Stimulated activated naive CD8-positive, alpha-beta T cell treated with anti-CD3 and anti-CD28 coated beads, Interleukin-15, amount 100 ng/mL, for 72 hours (primary cell): ENCODE results near the gene OTUD1.

ENCODE experiments used
- ATAC-seq: fragments of 150-1000 bp; cut with Tn5 transposase; 2 replicates; pipeline ENCODE4 v1.10.0; 2021; ENCODE audit warnings: mild to moderate bottlenecking, moderate library complexity
- DNase-seq, 2 donors: peaks; one replicate each; pipeline ENCODE4 v3.0.0; 2021 to 2022
- H3K27ac Mint-ChIP-seq, 2 donors: one replicate each; pipeline ENCODE4 v1.8.0; 2022; ENCODE audit warnings: mild to moderate bottlenecking in 2 of 2, mixed read lengths in 2 of 2, moderate library complexity in 2 of 2
- H3K27me3 Mint-ChIP-seq: one replicate; pipeline ENCODE4 v1.8.0; 2022; ENCODE audit warnings: mixed read lengths
- H3K4me1 Mint-ChIP-seq: one replicate; pipeline ENCODE4 v1.8.0; 2022; ENCODE audit warnings: mild to moderate bottlenecking, mixed read lengths
- H3K4me3 Mint-ChIP-seq, 2 donors: one replicate each; pipeline ENCODE4 v1.8.0; 2022; ENCODE audit warnings: mild to moderate bottlenecking in 2 of 2, mixed read lengths in 2 of 2, moderate library complexity in 1 of 2
- H3K9me3 Mint-ChIP-seq, 2 donors: one replicate each; pipeline ENCODE4 v1.8.0; 2022; ENCODE audit warnings: mixed read lengths in 2 of 2

OTUD1 gene

DNA sequence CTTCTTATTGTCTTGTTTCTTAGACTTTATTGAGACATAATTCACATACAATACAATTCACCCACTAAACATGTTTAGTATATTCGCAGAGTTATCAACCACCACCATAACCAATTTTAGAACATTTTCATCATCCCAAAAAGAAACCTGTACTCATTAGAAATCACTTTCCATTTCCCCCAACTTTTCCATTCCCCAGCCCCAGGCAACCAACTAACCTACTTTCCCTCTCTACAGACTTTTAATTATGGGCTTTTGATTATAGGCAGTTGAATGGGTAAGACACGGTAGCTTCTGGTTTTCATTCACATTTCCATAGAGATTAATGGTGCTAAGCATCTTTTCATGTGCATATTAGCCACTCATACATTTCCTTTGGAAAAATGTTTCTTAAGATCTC, 24.2 kb upstream of the OTUD1 start:
- Mint-ChIP-seq H3K4me3 (no peak overlapping the region), H3K27ac (peak overlapping the region in 1 of 2 donors; percentile 0), H3K4me1 (peaks cover 34% of the 10 kb centered on the region), H3K27me3 (no peaks in the 10 kb centered on the region), H3K9me3 (peaks cover 0 to 4% of the 10 kb centered on the region in 2 donors)
- DNase-seq: no peak
- no peak for ATAC-seq

DNA sequence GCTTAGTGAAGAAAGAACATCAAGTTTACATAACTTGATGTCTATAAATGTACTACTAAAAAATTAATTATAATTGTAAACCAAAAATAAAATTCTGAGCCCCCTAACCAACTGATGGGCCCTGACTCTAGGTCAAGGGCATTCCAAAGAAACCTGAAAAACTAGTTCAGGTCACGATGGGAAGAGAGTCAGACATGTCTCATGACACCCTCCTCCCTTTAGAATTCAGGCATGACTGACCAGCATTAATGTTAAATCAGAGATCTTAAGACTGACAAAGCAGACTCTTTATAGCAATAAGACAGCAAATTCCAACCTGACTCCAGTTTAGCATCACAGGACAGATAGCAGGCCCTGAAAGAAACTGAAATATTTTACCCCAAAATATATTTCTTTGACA, 21.6 kb upstream of the OTUD1 start:
- H3K4me1 Mint-ChIP-seq: peaks cover 30% of the 10 kb centered on the region
- H3K9me3 Mint-ChIP-seq: peaks cover 0 to 4% of the 10 kb centered on the region in 2 donors
- no peaks in the 10 kb centered on the region for H3K27me3 Mint-ChIP-seq
- ATAC-seq: no peak
- DNase-seq: no peak
- no peak overlapping the region for H3K4me3 Mint-ChIP-seq
- no peak overlapping the region for H3K27ac Mint-ChIP-seq

DNA sequence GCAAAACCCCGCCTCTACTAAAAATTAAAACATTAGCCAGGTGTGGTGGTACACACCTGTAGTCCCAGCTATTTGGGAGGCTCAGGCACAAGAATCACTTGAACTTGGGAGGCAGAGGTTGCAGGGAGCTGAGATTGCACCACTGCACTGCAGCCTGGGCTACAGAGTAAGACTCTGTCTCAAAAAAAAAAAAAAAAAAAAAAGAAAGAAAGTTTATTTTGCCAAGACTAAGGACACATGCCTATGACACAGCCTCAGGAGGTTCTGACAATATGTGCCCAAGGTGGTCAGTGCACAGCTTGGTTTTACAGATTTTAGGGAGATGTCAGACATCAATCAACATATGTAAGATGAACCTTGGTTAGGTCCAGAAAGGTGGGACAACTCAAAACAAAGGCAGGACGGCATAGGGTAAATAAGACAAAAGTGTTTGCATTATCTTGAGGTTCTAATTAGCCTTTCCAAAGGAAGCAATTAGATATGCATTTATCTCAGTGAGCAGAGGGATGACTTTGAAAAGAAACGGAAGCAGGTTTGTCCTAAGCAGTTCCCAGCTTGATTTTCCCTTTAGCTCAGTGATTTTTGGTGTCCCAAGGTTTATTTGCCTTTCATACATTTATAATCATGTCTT, 20.7 kb upstream of the OTUD1 start:
- Mint-ChIP-seq H3K4me3 (no peak overlapping the region), H3K4me1 (peaks cover 21% of the 10 kb centered on the region), H3K27ac (no peak overlapping the region), H3K9me3 (peaks cover 0 to 4% of the 10 kb centered on the region in 2 donors), H3K27me3 (no peaks in the 10 kb centered on the region)
- ATAC-seq (no peak), DNase-seq (no peak)

DNA sequence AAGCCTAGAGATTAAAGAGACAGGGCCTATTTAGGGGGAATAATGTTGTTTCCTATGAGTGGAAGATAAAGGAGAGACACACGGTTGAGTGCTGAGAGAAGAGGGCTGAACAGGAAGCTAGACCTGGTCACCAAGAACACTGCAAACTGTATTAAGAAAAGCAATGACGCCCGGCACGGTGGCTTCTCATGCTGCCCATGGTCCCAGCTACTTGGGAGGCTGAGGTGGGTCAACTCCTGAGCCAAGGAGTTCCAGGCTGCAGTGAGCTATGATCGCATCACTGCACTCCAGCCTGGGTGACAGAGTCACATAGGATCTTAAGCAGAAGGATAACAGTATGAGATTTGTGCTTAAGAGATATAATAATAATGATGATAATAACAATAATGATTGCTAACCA, 19.7 kb upstream of the OTUD1 start:
- peaks cover 10% of the 10 kb centered on the region for H3K4me1 Mint-ChIP-seq
- no peaks in the 10 kb centered on the region for H3K27me3 Mint-ChIP-seq
- no peaks in the 10 kb centered on the region for H3K9me3 Mint-ChIP-seq
- ATAC-seq (no peak), DNase-seq (no peak)
- no peak overlapping the region for H3K27ac Mint-ChIP-seq
- H3K4me3 Mint-ChIP-seq: no peak overlapping the region

DNA sequence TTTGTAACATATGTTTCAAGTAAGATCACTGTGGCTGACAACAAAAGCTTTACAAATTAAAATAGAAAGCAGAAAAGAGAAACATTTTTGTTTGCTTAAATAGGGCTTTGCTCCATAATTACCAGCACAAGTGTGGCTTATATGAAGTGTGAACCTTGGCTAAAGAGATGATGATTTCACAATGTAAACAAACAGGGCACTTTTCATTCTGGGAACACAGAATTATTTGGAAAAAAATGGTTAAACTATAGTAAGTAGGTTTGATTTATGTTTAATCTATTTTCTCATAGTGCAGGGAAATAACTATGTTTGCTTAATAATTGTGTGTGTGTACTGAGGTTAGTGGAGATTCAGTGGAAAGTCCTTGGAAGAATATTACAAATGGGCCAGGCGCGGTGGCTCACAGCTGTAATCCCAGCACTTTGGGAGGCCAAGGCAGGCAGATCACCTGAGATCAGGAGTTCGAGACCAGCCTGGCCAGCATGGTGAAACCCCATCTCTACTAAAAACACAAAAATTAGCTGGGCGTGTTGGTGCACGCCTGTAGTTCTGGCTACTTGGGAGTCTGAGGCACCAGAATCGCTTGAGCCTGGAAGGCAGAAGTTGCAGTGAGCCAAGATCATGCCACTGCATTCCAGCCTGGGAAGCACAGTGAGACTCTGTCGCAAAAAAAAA, 19.1 kb upstream of the OTUD1 start:
- H3K27ac Mint-ChIP-seq: no peak overlapping the region
- peaks cover 0 to 2% of the 10 kb centered on the region in 2 donors for H3K9me3 Mint-ChIP-seq
- H3K4me1 Mint-ChIP-seq: peaks cover 4% of the 10 kb centered on the region
- H3K27me3 Mint-ChIP-seq: no peaks in the 10 kb centered on the region
- DNase-seq (no peak), ATAC-seq (no peak)
- no peak overlapping the region for H3K4me3 Mint-ChIP-seq

DNA sequence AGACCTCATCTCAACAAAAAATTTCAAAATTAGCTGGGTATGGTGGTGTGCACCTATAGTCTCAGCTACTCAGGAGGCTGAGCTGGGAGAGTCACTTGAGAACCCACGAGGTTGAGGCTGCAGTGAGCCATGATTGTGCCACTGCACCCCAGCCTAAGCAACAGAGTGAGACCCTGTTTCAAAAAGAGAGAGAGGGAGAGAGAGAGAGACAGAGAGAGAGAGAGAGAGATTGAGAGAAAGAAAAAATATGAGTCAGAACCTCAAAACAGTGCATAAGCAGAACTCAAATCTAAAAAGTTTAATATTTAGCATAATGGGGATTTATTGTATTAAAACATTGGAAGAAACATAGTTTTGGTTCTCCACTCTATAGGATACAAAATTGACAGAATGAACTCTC, 17.5 kb upstream of the OTUD1 start:
- H3K4me3 Mint-ChIP-seq: no peak overlapping the region
- DNase-seq (no peak), ATAC-seq (no peak)
- peaks cover 0 to 9% of the 10 kb centered on the region in 2 donors for H3K9me3 Mint-ChIP-seq
- H3K27me3 Mint-ChIP-seq: no peaks in the 10 kb centered on the region
- no peaks in the 10 kb centered on the region for H3K4me1 Mint-ChIP-seq
- H3K27ac Mint-ChIP-seq: no peak overlapping the region

DNA sequence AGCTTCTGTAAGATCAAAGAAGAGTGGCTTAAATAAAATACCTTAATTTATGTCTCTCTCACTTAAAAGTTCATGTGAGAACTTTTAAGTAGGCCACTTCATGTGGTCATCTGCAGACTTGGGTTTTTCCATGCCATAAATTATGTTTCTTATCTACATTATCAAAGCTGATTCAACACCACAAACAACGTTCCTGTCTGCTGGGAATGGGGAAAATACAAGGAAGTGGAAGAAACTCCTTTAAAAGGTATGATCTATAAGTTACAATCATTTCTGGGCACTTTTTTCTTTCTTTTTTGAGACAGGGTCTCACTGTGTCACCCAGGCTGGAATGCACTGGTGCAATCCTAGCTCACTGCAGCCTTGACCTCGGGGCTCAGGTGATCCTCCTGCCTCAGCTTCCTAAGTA, 16.9 kb upstream of the OTUD1 start:
- H3K4me1 Mint-ChIP-seq: no peaks in the 10 kb centered on the region
- no peak for ATAC-seq

DNA sequence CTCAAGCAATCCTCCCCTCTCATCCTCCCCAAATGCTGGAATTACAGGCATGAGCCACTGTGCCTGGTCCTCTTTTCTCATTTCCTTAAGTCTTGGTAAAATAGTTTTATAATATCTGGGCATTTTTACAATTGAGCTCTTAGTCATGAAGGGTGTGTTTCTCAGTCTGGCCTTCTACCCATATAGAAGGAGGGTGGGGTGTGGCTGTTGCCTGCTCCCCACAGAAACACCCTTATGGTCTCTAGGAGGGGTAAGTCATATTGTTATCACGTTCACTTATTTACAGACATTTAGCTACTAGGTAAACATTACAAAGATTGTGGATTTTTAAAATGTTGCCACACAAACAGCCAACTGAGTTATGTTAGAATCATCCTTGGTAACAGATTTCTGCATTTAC, 6.7 kb upstream of the OTUD1 start:
- DNase-seq: no peak
- ATAC-seq: no peak
- no peaks in the 10 kb centered on the region for H3K9me3 Mint-ChIP-seq
- H3K4me1 Mint-ChIP-seq: no peaks in the 10 kb centered on the region
- no peak overlapping the region for H3K27ac Mint-ChIP-seq
- no peak overlapping the region for H3K4me3 Mint-ChIP-seq
- no peaks in the 10 kb centered on the region for H3K27me3 Mint-ChIP-seq

More for the DNA sequence above, 16.9 kb upstream of the OTUD1 start:
- H3K27ac Mint-ChIP-seq: no peak overlapping the region
- DNase-seq: no peak
- H3K4me3 Mint-ChIP-seq: no peak overlapping the region
- peaks cover 0 to 9% of the 10 kb centered on the region in 2 donors for H3K9me3 Mint-ChIP-seq
- no peaks in the 10 kb centered on the region for H3K27me3 Mint-ChIP-seq

DNA sequence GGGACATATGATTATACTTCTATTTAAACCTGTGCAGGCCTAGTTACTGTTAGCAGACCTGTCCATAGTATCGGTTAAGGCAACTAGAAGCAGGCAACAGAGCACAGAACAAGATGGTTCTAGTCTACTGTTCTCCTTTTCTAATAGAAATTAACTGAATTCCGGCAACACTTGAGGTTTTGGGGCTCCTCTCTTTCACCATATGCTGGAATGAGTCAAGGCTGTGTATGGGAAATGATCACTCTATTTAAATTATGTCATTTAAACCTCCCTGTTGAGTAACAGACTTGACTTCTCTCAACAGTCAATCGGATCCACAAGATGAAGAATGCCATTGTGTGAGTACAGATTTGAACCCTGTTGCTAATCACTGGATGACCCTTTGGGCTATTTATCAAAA, 6.2 kb upstream of the OTUD1 start:
- peaks cover under 1% of the 10 kb centered on the region for H3K4me1 Mint-ChIP-seq
- H3K27me3 Mint-ChIP-seq: no peaks in the 10 kb centered on the region
- H3K4me3 Mint-ChIP-seq: no peak overlapping the region
- H3K27ac Mint-ChIP-seq: no peak overlapping the region
- H3K9me3 Mint-ChIP-seq: no peaks in the 10 kb centered on the region
- DNase-seq: no peak
- no peak for ATAC-seq

DNA sequence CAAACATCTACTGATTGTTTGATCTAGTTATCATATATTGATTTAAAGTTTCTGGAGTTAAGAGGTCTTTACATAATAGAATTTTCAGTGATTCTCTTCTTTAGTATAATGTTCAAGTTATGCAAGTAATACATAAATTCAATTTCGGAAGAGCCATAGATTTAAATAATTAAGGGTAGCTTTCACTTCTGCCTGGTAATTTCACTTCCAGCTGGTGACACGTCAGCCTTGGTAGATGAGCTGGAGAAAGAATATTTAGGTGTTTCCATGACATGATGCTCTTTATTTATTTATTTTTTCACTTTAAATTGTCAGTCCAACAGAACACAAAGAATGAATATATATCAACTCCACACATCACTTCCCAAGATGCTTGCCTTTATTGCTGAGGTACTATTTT, 5.2 kb upstream of the OTUD1 start:
- no peaks in the 10 kb centered on the region for H3K9me3 Mint-ChIP-seq
- H3K4me1 Mint-ChIP-seq: peaks cover 10% of the 10 kb centered on the region
- H3K4me3 Mint-ChIP-seq: no peak overlapping the region
- no peak overlapping the region for H3K27ac Mint-ChIP-seq
- DNase-seq (no peak), ATAC-seq (no peak)
- no peaks in the 10 kb centered on the region for H3K27me3 Mint-ChIP-seq

DNA sequence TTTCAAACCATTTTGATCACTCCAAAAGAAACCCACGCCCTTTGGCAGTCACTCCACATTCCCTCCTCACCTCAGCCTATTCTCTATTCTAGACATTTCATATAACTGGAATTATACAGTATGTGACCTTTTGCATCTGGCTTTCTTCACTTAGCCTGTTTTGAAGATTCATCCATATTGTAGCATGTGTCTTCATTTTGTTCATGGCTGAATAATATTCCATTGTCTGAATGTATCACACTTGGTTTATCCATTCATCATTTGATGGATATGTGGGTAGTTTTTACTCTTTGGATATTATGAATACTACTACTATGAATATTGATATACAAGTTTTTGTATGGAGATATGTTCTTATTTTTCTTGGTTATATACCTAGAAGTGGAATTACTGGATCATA, 3.5 kb upstream of the OTUD1 start:
- Mint-ChIP-seq H3K4me3 (no peak overlapping the region), H3K27me3 (no peaks in the 10 kb centered on the region), H3K9me3 (no peaks in the 10 kb centered on the region), H3K27ac (no peak overlapping the region), H3K4me1 (peaks cover 10% of the 10 kb centered on the region)
- DNase-seq (no peak), ATAC-seq (no peak)

DNA sequence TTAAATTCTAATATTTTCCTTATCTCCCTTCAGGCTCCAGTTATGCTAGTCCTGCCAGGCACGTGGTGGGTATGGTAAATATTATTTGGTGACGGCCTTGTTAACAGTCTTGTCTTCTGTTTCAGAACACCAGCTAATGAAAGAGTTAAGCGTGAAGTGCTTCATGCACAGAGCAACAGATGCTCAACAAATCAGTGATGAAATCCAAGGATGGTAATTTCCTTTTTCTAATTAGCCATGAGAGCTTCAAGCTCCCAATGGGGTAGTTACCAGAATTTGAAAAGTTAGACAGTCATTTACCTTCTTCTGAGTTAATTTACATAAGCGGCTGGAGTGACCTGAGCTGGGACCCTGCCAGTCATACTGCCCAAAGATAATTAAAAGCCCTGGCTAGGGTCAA, 1.9 kb upstream of the OTUD1 start:
- Mint-ChIP-seq H3K27me3 (no peaks in the 10 kb centered on the region), H3K9me3 (no peaks in the 10 kb centered on the region), H3K27ac (no peak overlapping the region), H3K4me3 (no peak overlapping the region), H3K4me1 (peaks cover 18% of the 10 kb centered on the region)
- no peak for ATAC-seq
- DNase-seq: no peak

DNA sequence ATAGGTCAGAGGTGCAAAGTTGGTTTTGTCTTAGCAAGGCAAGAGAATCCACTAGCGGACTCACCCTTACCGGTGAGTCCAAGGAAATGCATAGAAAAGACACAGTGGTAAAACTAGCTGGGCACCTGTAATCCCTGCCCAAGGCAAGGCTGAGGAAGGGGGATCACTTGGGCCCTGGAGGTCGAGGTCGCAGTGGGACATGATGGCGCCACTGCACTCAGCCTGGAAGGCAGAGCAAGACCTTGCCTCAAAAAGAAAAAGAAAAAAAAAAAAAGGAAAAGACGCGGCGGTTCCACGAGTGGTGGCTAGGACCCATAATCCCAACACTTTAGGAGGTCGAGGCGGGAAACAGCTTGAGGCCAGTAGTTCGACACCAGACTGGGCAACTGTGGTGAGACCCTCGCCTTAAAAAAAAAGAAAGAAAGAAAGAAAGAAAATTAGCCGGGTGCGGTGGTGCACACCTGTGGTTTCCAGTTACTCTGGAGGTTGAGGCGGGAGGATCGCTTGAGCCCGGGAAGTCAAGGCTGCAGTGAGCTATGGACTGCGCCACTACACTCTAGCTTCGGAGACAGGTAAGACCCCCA, 820 bp upstream of the OTUD1 start:
- DNase-seq (no peak), ATAC-seq (no peak)
- H3K4me3 Mint-ChIP-seq: peak overlapping the region; percentile 81 to 84
- H3K4me1 Mint-ChIP-seq: peaks cover 29% of the 10 kb centered on the region
- no peaks in the 10 kb centered on the region for H3K27me3 Mint-ChIP-seq
- no peaks in the 10 kb centered on the region for H3K9me3 Mint-ChIP-seq
- peak overlapping the region; percentile 77 to 94 for H3K27ac Mint-ChIP-seq

DNA sequence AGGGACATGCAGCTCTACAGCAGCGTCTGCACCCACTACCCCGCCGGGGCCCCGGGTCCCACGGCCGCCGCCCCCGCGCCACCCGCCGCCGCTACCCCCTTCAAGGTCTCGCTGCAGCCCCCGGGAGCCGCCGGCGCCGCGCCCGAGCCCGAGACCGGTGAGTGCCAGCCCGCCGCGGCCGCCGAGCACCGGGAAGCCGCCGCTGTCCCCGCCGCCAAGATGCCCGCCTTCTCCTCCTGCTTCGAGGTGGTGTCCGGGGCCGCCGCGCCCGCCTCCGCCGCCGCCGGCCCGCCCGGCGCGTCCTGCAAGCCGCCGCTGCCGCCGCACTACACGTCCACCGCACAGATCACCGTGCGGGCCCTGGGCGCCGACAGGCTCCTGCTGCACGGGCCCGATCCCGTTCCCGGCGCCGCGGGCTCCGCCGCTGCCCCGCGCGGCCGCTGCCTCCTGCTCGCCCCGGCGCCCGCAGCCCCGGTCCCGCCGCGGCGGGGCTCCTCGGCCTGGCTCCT, 631 bp downstream of the OTUD1 start:
- H3K4me1 Mint-ChIP-seq: peaks cover 35% of the 10 kb centered on the region
- ATAC-seq: peak; percentile 9
- no peaks in the 10 kb centered on the region for H3K9me3 Mint-ChIP-seq
- no peak for DNase-seq
- H3K27me3 Mint-ChIP-seq: no peaks in the 10 kb centered on the region
- H3K27ac Mint-ChIP-seq: no peak overlapping the region
- peak overlapping the region; percentile 87 to 92 for H3K4me3 Mint-ChIP-seq

DNA sequence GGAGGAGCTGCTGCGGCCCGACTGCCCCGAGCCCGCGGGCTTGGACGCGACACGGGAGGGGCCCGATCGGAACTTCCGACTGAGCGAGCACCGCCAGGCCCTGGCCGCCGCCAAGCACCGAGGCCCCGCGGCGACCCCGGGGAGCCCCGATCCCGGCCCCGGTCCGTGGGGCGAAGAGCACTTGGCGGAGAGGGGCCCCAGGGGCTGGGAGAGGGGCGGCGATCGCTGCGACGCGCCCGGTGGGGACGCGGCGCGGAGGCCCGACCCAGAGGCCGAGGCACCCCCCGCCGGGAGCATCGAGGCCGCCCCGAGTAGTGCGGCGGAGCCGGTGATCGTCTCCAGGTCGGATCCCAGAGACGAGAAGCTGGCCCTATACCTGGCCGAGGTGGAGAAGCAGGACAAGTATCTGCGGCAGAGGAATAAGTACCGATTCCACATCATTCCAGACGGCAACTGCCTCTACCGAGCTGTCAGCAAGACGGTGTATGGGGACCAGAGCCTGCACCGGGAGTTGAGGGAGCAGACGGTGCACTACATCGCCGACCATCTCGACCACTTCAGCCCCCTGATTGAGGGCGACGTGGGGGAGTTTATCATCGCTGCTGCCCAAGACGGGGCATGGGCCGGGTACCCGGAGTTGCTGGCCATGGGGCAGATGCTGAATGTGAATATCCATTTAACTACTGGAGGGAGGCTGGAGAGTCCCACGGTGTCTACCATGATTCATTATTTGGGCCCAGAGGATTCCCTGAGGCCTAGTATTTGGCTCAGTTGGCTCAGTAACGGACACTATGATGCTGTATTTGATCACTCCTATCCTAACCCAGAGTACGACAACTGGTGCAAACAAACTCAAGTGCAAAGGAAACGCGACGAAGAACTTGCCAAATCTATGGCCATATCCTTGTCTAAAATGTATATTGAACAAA, 1.4 kb downstream of the OTUD1 start:
- Mint-ChIP-seq H3K4me3 (peak overlapping the region; percentile 87 to 92), H3K4me1 (peaks cover 41% of the 10 kb centered on the region), H3K9me3 (no peaks in the 10 kb centered on the region), H3K27me3 (no peaks in the 10 kb centered on the region), H3K27ac (peak overlapping the region; percentile 85 to 93)
- ATAC-seq: peak; percentile 31
- DNase-seq: peak; percentile 45 to 53
